ENCODE measurements around the gene NCAM2. TPM values are rescaled to one million over a fixed set of nuclear protein-coding genes. Genes with fewer than 3 reads are reported as not detected.
"Not testable (repeated sequence)": the region's sequence is repeated elsewhere in the genome, so short reads cannot be mapped to it uniquely, and the experiment has no call there.

NCAM2 gene
- total RNA-seq, 4 donors from 2014 or later = 4.2 to 7.5 (median 4.9) TPM

DNA sequence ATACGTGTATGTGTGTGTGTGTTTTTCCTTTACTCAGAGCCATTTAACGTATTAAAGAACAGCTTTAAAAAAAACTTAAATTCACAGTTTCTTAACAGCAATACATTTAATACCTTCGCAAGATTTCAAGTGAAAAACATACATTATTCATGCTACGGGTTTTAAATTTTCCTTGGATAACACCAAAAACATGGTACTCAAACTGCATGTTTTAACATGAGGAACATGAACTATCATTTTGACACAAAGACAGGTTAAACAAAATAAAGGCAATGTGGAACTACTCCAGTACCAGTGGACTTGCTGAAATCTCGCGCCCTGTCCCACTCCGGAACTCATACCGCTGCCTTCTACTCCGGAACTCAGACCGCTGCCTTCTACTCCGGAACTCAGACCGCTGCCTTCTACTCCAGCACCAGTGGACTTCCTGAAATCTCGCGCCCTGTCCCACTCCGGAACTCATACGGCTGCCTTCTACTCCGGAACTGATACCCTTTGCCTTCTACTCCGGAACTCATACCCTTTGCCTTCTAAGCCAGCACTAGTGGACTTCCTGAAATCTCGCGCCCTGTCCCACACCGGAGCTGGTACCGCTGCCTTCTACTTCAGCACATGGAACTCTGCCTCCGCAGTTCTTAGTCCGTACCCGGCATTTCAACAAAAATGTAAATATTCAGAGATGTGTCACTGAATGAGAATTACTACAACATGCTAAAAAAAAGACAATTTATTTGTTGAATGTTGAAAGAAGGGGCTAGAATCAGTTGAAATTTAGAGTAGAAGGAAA lies 148.6 kb downstream of the NCAM2 start:
- WGBS = 95% methylated on average over 25 of the region's 25 CpGs
- DNase-seq (ENCODE audit: extremely low spot score) = no peak
- intact Hi-C loops (cut with DNase I) = no loop called here
- Histone ChIP-seq H3K4me3 (no peak overlapping the region), H3K27ac (replicated peaks in 1 of 4) (no peak overlapping the region), H3K27me3 (no peaks in the 10 kb centered on the region), H3K4me1 (no peaks in the 10 kb centered on the region), H3K9me3 (no peaks in the 10 kb centered on the region), H3K36me3 (no peaks in the 10 kb centered on the region)
- no peak for TF ChIP-seq POLR2AphosphoS5 (IDR thresholded peaks at IDR 0.05)
- no peak for TF ChIP-seq POLR2A (IDR thresholded peaks at IDR 0.05; ENCODE audit: low read depth)
- no peak for TF ChIP-seq EP300 (IDR thresholded peaks at IDR 0.05)
- TF ChIP-seq, protein P1, sequence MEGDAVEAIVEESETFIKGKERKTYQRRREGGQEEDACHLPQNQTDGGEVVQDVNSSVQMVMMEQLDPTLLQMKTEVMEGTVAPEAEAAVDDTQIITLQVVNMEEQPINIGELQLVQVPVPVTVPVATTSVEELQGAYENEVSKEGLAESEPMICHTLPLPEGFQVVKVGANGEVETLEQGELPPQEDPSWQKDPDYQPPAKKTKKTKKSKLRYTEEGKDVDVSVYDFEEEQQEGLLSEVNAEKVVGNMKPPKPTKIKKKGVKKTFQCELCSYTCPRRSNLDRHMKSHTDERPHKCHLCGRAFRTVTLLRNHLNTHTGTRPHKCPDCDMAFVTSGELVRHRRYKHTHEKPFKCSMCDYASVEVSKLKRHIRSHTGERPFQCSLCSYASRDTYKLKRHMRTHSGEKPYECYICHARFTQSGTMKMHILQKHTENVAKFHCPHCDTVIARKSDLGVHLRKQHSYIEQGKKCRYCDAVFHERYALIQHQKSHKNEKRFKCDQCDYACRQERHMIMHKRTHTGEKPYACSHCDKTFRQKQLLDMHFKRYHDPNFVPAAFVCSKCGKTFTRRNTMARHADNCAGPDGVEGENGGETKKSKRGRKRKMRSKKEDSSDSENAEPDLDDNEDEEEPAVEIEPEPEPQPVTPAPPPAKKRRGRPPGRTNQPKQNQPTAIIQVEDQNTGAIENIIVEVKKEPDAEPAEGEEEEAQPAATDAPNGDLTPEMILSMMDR (IDR thresholded peaks at IDR 0.05) = no peak

DNA sequence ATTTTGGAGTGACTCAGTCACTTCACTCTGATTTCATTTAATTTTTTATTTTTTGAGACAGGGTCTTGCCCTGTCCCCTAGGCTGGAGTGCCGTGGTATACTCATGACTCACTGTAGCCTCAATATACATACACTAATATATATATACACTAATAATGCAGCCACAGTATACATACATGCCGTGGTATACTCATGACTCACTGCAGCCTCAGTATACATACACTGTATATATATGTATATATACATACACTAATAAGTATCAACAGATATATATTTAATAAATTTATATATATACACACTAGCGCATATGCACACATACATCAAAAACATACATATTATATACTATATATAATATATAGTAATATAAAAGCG lies 149.2 kb downstream of the NCAM2 start:
- no peak overlapping the region for H3K4me3 ChIP-seq
- intact Hi-C loops (cut with DNase I) = no loop called here
- no peak overlapping the region for H3K27ac ChIP-seq (replicated peaks in 1 of 4)
- H3K9me3 ChIP-seq = no peaks in the 10 kb centered on the region
- no peaks in the 10 kb centered on the region for H3K36me3 ChIP-seq
- 91% methylated on average over 4 of the region's 4 CpGs for WGBS
- H3K4me1 ChIP-seq = no peaks in the 10 kb centered on the region
- DNase-seq (ENCODE audit: extremely low spot score) = no peak
- H3K27me3 ChIP-seq = no peaks in the 10 kb centered on the region
- TF ChIP-seq POLR2AphosphoS5 (IDR thresholded peaks at IDR 0.05) (no peak), EP300 (IDR thresholded peaks at IDR 0.05) (no peak), POLR2A (IDR thresholded peaks at IDR 0.05; ENCODE audit: low read depth) (no peak)
- TF ChIP-seq, protein P1 (IDR thresholded peaks at IDR 0.05) = no peak

DNA sequence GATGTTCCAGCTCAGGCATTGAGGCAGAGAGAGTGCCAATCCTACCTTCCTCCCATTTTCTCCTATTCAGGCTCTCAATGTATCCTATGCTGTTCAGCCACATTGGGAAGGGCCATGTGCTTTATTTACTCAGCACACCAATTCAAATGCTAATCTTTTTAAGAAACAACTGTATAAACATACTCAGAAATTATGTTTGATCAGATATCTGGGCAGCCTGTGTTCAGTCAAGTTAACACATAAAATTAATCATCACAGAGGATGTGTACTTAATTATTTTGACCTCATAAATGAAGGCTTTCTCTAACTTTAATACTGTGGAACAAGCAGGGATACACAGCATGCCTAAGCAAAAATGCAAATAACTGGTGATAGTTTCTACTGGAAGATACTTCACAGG lies 149.8 kb downstream of the NCAM2 start:
- intact Hi-C loops (cut with DNase I) = no loop called here
- no peak for DNase-seq (ENCODE audit: extremely low spot score)
- Histone ChIP-seq H3K27ac (replicated peaks in 1 of 4) (no peak overlapping the region), H3K36me3 (no peaks in the 10 kb centered on the region), H3K27me3 (no peaks in the 10 kb centered on the region), H3K4me3 (no peak overlapping the region), H3K9me3 (no peaks in the 10 kb centered on the region), H3K4me1 (no peaks in the 10 kb centered on the region)
- no peak for TF ChIP-seq EP300 (IDR thresholded peaks at IDR 0.05)
- no peak for TF ChIP-seq POLR2AphosphoS5 (IDR thresholded peaks at IDR 0.05)
- TF ChIP-seq, protein P1 (IDR thresholded peaks at IDR 0.05) = no peak
- TF ChIP-seq POLR2A (IDR thresholded peaks at IDR 0.05; ENCODE audit: low read depth) = no peak

DNA sequence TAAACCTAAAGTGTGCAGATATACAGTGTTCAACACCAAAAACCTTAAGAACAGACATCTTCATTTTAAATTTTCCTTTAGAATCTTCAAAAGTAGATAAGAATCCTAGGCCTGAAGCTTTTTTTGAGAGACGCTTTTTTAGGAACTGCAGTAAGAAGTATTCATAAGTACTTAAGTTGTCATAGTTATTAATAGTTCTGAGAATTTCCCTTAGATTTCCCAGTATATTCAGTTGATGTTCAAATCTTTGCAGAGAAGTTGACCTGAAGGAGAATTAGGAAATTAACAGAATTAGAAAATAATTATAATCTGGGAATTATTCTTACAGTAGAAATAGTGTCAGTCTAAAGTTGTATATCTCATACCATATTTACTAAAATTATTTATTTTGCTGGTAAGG lies 150.3 kb downstream of the NCAM2 start:
- intact Hi-C loops (cut with DNase I) = no loop called here
- Histone ChIP-seq H3K27ac (replicated peaks in 1 of 4) (no peak overlapping the region), H3K27me3 (no peaks in the 10 kb centered on the region), H3K36me3 (no peaks in the 10 kb centered on the region), H3K4me3 (no peak overlapping the region), H3K4me1 (no peaks in the 10 kb centered on the region), H3K9me3 (no peaks in the 10 kb centered on the region)
- TF ChIP-seq POLR2AphosphoS5 (IDR thresholded peaks at IDR 0.05) = no peak
- no peak for TF ChIP-seq POLR2A (IDR thresholded peaks at IDR 0.05; ENCODE audit: low read depth)
- no peak for TF ChIP-seq EP300 (IDR thresholded peaks at IDR 0.05)
- TF ChIP-seq, protein P1 (IDR thresholded peaks at IDR 0.05) = no peak
- DNase-seq (ENCODE audit: extremely low spot score) = no peak
- WGBS = 57% methylated on average over 1 of the region's 1 CpG

DNA sequence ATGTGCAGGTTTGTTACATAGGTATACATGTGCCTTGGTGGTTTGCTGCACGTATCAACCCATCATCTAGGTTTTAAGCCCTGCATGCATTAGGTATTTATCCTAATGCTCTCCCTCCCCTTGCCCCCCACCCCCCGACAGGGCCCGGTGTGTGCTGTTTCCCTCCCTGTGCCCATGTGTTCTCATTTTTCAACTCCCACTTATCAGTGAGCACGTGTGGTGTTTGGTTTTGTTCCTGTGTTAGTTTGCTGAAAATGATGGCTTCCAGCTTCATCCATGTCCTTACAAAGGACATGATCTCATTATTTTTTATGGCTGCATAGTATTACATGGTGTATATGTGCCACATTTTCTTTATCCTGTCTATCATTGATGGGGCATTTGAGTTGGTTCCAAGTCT lies 151.2 kb downstream of the NCAM2 start:
- H3K27me3 ChIP-seq; H3K4me1 ChIP-seq; intact Hi-C loops (cut with DNase I); H3K36me3 ChIP-seq; DNase-seq (ENCODE audit: extremely low spot score); H3K9me3 ChIP-seq; H3K4me3 ChIP-seq; H3K27ac ChIP-seq (replicated peaks in 1 of 4): not testable (repeated sequence)
- WGBS = 64% methylated on average over 4 of the region's 4 CpGs

All from esophagus muscularis mucosa (tissue), 4 donors.